ENCODE measurements around the gene WRNIP1. TPM values are rescaled to one million over a fixed set of nuclear protein-coding genes. Genes with fewer than 3 reads are reported as not detected.

The WRNIP1 gene
- total and polyA plus RNA-seq, 8 donors, result 29.7 to 196 (median 38.5) TPM

GRCh38 chr6:2737885-2738284 lies 27.3 kb upstream of the WRNIP1 start:
- H3K27me3 ChIP-seq, result no peaks in the 10 kb centered on the region

GRCh38 chr6:2738373-2738979 lies 26.7 kb upstream of the WRNIP1 start:
- Histone ChIP-seq H3K9me3 (no peaks in the 10 kb centered on the region), H3K27me3 (no peaks in the 10 kb centered on the region), H3K27ac (no peak overlapping the region), H3K4me3 (no peak overlapping the region), H3K4me1 (peaks cover 0 to 23% (median 10%) of the 10 kb centered on the region in 4 donors), H3K36me3 (no peaks in the 10 kb centered on the region)
- DNase-seq, result peak; percentile 55 to 83
- 21 to 28% (median 23%) methylated on average over 5 of the region's 5 CpGs for WGBS, 5 donors
- intact Hi-C loops (cut with DNase I; ENCODE audit: low total_unique reads), result no loop called here
- TF ChIP-seq CTCF (IDR thresholded peaks at IDR 0.05) (peak in 5 of 7 experiments; percentile 39 to 60 (median 58)), POLR2A (IDR thresholded peaks at IDR 0.05) (no peak), EP300 (IDR thresholded peaks at IDR 0.05) (no peak), POLR2AphosphoS5 (IDR thresholded peaks at IDR 0.05) (no peak)

More at GRCh38 chr6:2737885-2738284, 27.3 kb upstream of the WRNIP1 start:
- no peak for TF ChIP-seq POLR2A (IDR thresholded peaks at IDR 0.05)
- 19 to 60% (median 53%) methylated on average over 3 of the region's 3 CpGs for WGBS, 5 donors
- H3K9me3 ChIP-seq, result no peaks in the 10 kb centered on the region
- DNase-seq, result no peak
- H3K4me1 ChIP-seq, result peaks cover 0 to 27% (median 12%) of the 10 kb centered on the region in 4 donors
- no peaks in the 10 kb centered on the region for H3K36me3 ChIP-seq
- no peak overlapping the region for H3K27ac ChIP-seq
- intact Hi-C loops (cut with DNase I; ENCODE audit: low total_unique reads), result no loop called here
- no peak overlapping the region for H3K4me3 ChIP-seq

- H3K4me3 ChIP-seq, result no peak overlapping the region
- 79 to 84% (median 82%) methylated on average over 4 of the region's 4 CpGs for WGBS, 5 donors
- TF ChIP-seq EP300 (IDR thresholded peaks at IDR 0.05) (no peak), CTCF (IDR thresholded peaks at IDR 0.05) (no peak), POLR2A (IDR thresholded peaks at IDR 0.05) (no peak), POLR2AphosphoS5 (IDR thresholded peaks at IDR 0.05) (no peak)
- no peaks in the 10 kb centered on the region for H3K27me3 ChIP-seq
- no peaks in the 10 kb centered on the region for H3K9me3 ChIP-seq
- intact Hi-C loops (cut with DNase I; ENCODE audit: low total_unique reads), result no loop called here
- peaks cover 3 to 23% (median 12%) of the 10 kb centered on the region in 4 donors for H3K4me1 ChIP-seq
- no peak for DNase-seq
- no peak overlapping the region for H3K27ac ChIP-seq
- no peaks in the 10 kb centered on the region for H3K36me3 ChIP-seq
Measured at GRCh38 chr6:2739335-2739734, 25.9 kb upstream of the WRNIP1 start.

- no peak overlapping the region for H3K4me3 ChIP-seq
- DNase-seq, result no peak
- WGBS, 5 donors, result 85 to 95% (median 89%) methylated on average over 5 of the region's 5 CpGs
- H3K27me3 ChIP-seq, result no peaks in the 10 kb centered on the region
- no peaks in the 10 kb centered on the region for H3K9me3 ChIP-seq
- intact Hi-C loops (cut with DNase I; ENCODE audit: low total_unique reads), result no loop called here
- no peak for TF ChIP-seq POLR2A (IDR thresholded peaks at IDR 0.05)
- TF ChIP-seq CTCF (IDR thresholded peaks at IDR 0.05), result no peak
- no peak for TF ChIP-seq EP300 (IDR thresholded peaks at IDR 0.05)
- TF ChIP-seq POLR2AphosphoS5 (IDR thresholded peaks at IDR 0.05), result no peak
- H3K36me3 ChIP-seq, result no peaks in the 10 kb centered on the region
- no peak overlapping the region for H3K27ac ChIP-seq
- peaks cover 7 to 21% (median 12%) of the 10 kb centered on the region in 4 donors for H3K4me1 ChIP-seq
Measured at GRCh38 chr6:2740581-2740980, 24.6 kb upstream of the WRNIP1 start.

- intact Hi-C loops (cut with DNase I; ENCODE audit: low total_unique reads), result no loop called here
- Histone ChIP-seq H3K9me3 (no peaks in the 10 kb centered on the region), H3K4me1 (peaks cover 7 to 21% (median 12%) of the 10 kb centered on the region in 4 donors), H3K27ac (no peak overlapping the region), H3K36me3 (no peaks in the 10 kb centered on the region), H3K4me3 (no peak overlapping the region), H3K27me3 (no peaks in the 10 kb centered on the region)
- no peak for DNase-seq
- TF ChIP-seq POLR2A (IDR thresholded peaks at IDR 0.05), result no peak
- WGBS, 5 donors, result 97 to 100% (median 98%) methylated on average over 2 of the region's 2 CpGs
Measured at GRCh38 chr6:2741756-2742155, 23.4 kb upstream of the WRNIP1 start.
